ENCODE data around the gene SH2D1B.

SH2D1B gene

DNA sequence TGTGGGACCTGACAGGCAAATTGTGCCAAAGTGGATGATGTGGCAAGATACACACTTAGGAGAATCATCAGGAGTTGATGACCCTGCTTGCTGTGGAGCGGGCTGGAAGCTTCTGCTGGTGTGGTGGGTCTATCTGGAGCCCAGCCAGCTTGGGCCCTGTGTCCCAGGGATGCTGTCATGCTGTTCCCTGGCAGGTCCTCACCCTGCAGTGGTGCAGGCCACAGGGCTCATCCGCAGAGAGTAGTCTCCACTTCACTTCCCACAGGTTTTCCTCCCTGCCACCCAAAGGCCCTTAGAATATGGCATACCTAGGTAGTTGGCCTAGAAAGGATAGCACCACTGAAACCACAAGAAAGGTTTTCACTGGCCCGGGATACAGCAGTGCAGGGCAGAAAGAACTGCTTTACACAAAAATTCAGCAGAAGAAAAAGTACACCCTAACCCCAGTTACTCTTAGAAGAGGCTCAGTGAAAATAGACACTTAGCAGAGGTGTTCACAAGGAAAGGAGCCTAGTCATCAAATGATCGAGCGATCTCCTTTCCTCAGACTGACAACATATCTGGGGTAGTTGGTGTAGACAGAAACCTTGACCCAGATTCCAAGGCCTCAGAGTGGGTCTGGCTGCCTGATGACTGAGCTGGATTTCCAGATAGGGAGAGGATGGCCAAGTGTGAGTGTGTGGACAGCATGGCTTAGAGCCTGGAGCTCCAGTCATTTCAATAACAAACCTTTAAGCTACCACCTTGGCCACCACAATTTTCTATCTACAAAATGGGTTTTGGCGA is 31.7 kb downstream of the SH2D1B start:
- no peak for DNase-seq

DNA sequence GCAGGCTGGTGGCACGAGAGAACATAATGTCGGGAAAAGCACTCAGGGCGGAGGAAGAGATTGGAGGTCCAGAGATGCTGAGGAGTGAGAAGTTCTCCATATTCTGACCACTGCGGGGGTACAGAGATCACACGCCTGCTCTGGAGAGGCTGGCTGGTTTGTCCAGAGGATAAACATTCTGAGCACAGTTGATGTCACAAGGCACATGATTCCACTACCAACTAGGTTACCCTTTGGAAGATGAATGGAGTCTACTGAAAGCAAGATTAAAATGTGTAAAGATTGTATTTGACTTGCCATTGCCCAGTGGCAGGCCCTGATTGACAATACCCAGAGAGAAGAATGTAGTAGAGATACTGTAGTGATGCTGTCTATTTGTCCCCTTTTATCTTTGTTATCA is 35.2 kb downstream of the SH2D1B start, which contains the start of gene SPATA46:
SPATA46 (minus strand) TSS at position 164 of the 400 bp plus-strand sequence; CDS start at position 100, 64 bp downstream.
- DNase-seq = no peak

- no peak for DNase-seq
Measured at GRCh38 chr1:162375463-162375862, 36.5 kb downstream of the SH2D1B start.

GRCh38 chr1:162374406-162374805 is 37.5 kb downstream of the SH2D1B start:
- no peak for DNase-seq

GRCh38 chr1:162373541-162374260 is 38.2 kb downstream of the SH2D1B start:
- no peak for DNase-seq

GRCh38 chr1:162373072-162373427 is 38.9 kb downstream of the SH2D1B start:
- DNase-seq = no peak

- DNase-seq = peak in 1 of 2 donors; percentile 15
Measured at GRCh38 chr1:162372159-162373071, 39.5 kb downstream of the SH2D1B start.

GRCh38 chr1:162371611-162372010 is 40.3 kb downstream of the SH2D1B start:
- DNase-seq = no peak

DNA sequence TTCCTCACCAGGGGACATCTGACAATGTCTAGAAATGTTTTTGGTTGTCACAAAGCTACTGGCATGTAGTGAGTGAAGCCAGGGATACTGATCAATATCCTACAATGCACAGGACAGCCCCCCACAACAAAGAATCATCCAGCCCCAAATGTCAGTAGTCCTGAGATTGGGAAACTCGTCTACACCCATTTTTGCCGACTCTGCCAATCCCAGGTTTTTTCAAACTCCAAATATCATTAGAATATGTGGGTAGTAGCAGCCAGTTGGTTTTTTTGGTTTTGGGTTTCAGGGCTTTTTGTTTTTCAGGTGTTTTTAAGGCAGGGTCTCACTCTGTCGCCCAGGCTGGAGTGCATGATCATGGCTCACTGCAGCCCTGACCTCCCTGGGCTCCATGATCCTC is 41.2 kb downstream of the SH2D1B start:
- DNase-seq = no peak

- DNase-seq = no peak
Measured at GRCh38 chr1:162370161-162370560, 41.8 kb downstream of the SH2D1B start.

- DNase-seq = no peak
Measured at GRCh38 chr1:162369571-162369970, 42.4 kb downstream of the SH2D1B start.

DNA sequence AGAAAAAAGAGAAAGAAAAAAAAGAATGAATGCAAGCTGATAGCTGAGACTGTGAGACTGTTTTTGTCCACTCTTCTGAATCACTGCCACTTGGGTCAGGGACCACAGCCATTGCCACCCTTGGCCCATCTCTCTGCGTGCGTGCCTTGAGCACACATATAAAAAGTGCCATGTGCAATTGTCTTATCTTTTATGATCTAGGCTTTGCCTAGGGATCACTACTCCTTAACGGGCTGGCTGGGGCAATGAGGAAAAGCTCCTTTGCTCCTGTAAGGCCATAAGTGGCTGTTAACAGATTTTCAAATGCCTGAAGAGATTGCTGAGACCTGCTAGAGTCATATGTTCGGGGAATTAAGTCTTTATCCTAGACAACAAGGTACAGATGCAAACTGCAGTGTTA is 43.5 kb downstream of the SH2D1B start:
- no peak for DNase-seq

- no peak for DNase-seq
Measured at GRCh38 chr1:162367772-162368171, 44.2 kb downstream of the SH2D1B start.

DNA sequence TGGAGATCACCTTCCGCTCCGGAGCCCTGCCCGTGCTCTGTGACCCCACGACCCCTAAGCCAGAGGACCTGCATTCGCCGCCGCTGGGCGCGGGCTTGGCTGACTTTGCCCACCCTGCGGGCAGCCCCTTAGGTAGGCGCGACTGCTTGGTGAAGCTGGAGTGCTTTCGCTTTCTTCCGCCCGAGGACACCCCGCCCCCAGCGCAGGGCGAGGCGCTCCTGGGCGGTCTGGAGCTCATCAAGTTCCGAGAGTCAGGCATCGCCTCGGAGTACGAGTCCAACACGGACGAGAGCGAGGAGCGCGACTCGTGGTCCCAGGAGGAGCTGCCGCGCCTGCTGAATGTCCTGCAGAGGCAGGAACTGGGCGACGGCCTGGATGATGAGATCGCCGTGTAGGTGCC is 44.9 kb downstream of the SH2D1B start:
- no peak for DNase-seq

- no peak for DNase-seq
Measured at GRCh38 chr1:162366671-162367070, 45.3 kb downstream of the SH2D1B start.

- DNase-seq = no peak
Measured at GRCh38 chr1:162366149-162366548, 45.8 kb downstream of the SH2D1B start.

GRCh38 chr1:162365284-162366020 is 46.5 kb downstream of the SH2D1B start:
- no peak for DNase-seq

- DNase-seq = no peak
Measured at GRCh38 chr1:162364498-162364897, 47.4 kb downstream of the SH2D1B start.

DNA sequence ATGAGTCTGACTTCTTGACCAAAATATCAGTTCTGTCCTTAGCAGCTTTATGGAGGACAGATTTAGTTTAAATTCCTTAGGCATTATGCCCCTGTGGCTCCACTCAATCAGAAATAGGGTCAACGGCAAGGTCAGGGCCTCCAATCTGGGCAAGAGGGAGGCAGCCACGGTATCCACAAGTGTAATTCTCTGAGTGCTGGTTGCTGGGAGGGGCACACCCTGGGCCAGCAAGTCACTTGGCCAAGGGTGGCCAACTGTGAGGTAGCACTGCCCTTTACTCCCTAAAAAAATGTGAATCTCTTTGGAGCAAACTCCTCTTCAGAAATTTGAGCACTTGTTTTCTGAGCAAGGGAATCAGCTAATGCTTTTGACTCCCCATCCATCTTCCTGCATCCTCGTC is 48.1 kb downstream of the SH2D1B start:
- no peak for DNase-seq

DNA sequence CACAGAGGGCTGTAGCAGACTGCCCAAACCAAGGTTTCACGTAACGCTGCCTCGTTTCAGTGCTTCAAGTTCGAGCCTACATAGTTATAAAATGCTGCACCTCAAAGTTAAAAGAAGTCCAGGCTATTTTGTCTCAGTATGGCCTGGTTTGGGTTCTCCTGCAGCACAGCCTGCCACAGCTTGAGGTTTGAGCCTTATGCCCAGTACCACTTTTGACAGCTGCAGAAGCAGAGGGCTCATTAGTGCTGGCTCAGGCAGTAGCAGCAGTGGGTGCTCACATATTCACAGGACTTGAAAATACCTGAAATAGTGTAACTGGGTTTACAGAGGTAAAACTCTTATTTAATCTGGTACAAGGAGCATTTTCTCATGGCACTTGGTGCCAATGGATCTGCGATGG is 50.6 kb downstream of the SH2D1B start:
- DNase-seq = no peak

- no peak for DNase-seq
Measured at GRCh38 chr1:162360874-162361260, 51.1 kb downstream of the SH2D1B start.

DNA sequence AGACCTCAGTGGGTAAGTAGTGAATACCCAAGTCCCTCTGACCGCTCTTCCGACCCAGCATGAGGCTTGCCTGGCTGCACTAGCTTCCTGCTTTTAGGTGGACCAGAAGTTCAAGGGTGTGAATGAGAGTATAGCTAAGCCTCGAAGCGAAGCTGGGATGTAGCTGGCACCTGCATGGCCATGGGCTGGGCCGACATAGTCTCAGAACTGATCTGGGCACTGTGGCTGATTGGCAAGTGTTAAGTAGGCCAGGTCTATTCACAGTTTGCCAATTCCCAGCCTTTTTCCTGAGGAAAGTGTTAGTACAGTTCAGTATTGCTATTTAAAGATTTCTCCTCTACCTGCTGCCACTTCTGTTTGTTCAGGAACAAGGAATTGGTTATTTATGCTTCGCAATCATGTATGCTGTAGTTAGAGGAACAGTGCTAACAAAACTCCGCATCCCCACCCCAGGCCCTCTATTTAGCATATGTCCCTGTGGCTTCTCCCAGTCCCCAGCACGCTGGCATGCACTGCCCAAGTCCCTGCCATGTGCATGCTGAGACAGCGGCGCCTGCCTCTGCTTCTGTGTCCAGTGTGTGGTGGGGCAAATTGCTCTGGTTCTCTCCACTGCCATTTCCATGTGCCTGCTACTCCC is 51.6 kb downstream of the SH2D1B start:
- DNase-seq = no peak
